Mammary epithelial cell (primary cell): ENCODE data around the gene ACVR1B.

ENCODE experiments used
- CTCF ChIP-seq, 2 donors: IDR thresholded peaks in 1 of 2; conservative IDR thresholded peaks in 1 of 2; 2 replicates each; pipeline ENCODE4 v1.5.1; 2011 to 2012; ENCODE audit warnings: inconsistent platforms in 2 of 2, low read length in 2 of 2, mild to moderate bottlenecking in 2 of 2, control low read depth in 1 of 2, low read depth in 1 of 2; ENCODE audit not compliant: insufficient read depth in 1 of 2; ENCODE audit errors: extremely low read depth in 1 of 2
- EZH2 ChIP-seq: IDR thresholded peaks from 2 replicates; pipeline ENCODE4 v1.6.1; 2012; ENCODE audit warnings: low read length, inconsistent platforms, borderline replicate concordance

GRCh38 chr12:51943346-51943745, 8.2 kb upstream of the ACVR1B start:
- no peak for TF ChIP-seq CTCF (conservative IDR thresholded peaks at IDR 0.05 in 1 of 2, IDR thresholded peaks at IDR 0.05 in 1 of 2; ENCODE audit: extremely low read depth in 1 of 2, insufficient read depth in 1 of 2, low read depth in 1 of 2, low read length in 2 of 2)
- TF ChIP-seq EZH2 = no peak
